Smooth muscle cell of the umbilical artery (primary cell): ENCODE data around the gene CUL4B. TPM values are rescaled to one million over a fixed set of nuclear protein-coding genes. Genes with fewer than 3 reads are reported as not detected.

Experiments
- total RNA-seq: library from RNA; depleted of rRNA; stranded (reverse); fragments of >200 nt; gene quantifications from 2 replicates; pipeline ENCODE4 v1.2.3, GENCODE V29; 2014

Gene CUL4B
- 38.6 and 69.1 TPM in 2 replicates for total RNA-seq

DNA sequence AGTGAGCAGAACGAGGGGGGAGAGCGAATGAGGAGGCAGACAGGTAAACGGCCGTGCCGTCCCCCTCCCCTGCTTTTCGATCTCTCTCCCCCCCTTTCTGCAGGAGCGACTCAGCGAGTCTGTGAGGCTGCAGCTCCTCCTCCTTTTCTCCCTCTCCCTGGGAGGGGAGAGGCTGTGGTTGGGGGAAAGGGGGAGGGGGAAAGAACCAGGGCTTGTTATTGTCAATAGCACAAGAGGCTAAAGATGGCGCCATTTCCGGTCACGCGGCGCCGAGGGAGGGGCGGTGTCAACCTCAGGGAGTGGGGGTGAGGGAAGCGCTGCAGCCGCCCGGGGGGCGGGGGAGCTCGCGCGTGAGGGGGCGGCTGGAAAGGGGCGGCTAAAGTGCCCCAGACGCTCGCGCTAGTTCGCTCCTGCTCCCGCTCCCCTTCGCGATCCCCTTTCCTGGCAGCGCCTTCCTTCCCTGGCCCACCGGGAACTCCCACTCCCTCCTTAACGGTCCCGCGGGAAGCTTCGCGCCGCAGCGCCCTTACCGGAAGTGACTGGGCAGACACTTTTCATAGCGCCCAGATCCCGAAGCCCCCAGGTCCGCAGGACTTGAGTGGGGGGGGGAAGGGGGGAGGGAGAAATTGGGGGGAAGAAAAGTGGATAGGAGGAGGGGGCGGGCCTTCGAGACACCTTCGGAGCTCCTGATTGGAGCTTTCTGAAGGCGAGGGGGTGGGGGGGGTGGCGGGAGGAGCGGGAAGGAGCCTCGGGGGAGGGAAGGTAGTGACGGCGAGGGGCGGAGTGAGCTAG, at the start of gene CUL4B:
Gene CUL4B (minus strand): TSS at position 121 of the 792 bp plus-strand sequence. CDS start 324 bp downstream, outside the sequence.

GRCh38 chrX:120603707-120604360, 43.1 kb upstream of the CUL4B start, which contains the start of gene MCTS1:
Gene MCTS1 (plus strand): TSS chrX:120604101. CDS start chrX:120604237, 136 bp downstream.

Other genes starting within 250 kb of the CUL4B start
- gene TMEM255A, start 249.5 kb downstream of the CUL4B start, total RNA-seq: under 0.01 and 0.05 TPM in 2 replicates
- not detected in 2 replicates for gene ATP1B4, start 198.9 kb downstream of the CUL4B start, total RNA-seq
- gene LAMP2, start 91.7 kb downstream of the CUL4B start, total RNA-seq: 230 and 252 TPM in 2 replicates
- gene MCTS1, start 43.1 kb upstream of the CUL4B start, total RNA-seq: 30.6 and 32.1 TPM in 2 replicates
- gene C1GALT1C1, start 69.1 kb upstream of the CUL4B start, total RNA-seq: 50.6 and 57.0 TPM in 2 replicates